Measurements from ENCODE around the gene OBP2B.

OBP2B gene

GRCh38 chr9:133165452-133165730 is 43.7 kb downstream of the OBP2B start:
- no peak for TF ChIP-seq CTCF (IDR thresholded peaks at IDR 0.05; ENCODE audit: insufficient read depth, low read depth, low read length, missing control alignments)
- H3K4me3 ChIP-seq (ENCODE audit: low read depth, low read length), result no peak overlapping the region
- no peak for DNase-seq (ENCODE audit: low read depth)

- TF ChIP-seq CTCF (IDR thresholded peaks at IDR 0.05; ENCODE audit: insufficient read depth, low read depth, low read length, missing control alignments), result no peak
- DNase-seq (ENCODE audit: low read depth), result no peak
- H3K4me3 ChIP-seq (ENCODE audit: low read depth, low read length), result no peak overlapping the region; the same call in 1 of the 2 replicates
Measured at GRCh38 chr9:133164191-133164590, 44.9 kb downstream of the OBP2B start.

- no peak for TF ChIP-seq CTCF (IDR thresholded peaks at IDR 0.05; ENCODE audit: insufficient read depth, low read depth, low read length, missing control alignments)
- no peak for DNase-seq (ENCODE audit: low read depth)
- peak within 1 kb of the TSS; percentile 39 for H3K4me3 ChIP-seq (ENCODE audit: low read depth, low read length)
Measured at GRCh38 chr9:133163504-133164172, 45.4 kb downstream of the OBP2B start, which contains the start of gene GBGT1. GBGT1 (minus strand) TSS chr9:133163914; CDS start chr9:133162412, 1,502 bp downstream.

GRCh38 chr9:133162861-133163503 is 46.1 kb downstream of the OBP2B start:
- peak overlapping the region; percentile 39 for H3K4me3 ChIP-seq (ENCODE audit: low read depth, low read length)
- no peak for TF ChIP-seq CTCF (IDR thresholded peaks at IDR 0.05; ENCODE audit: insufficient read depth, low read depth, low read length, missing control alignments)
- DNase-seq (ENCODE audit: low read depth), result no peak

- no peak for TF ChIP-seq CTCF (IDR thresholded peaks at IDR 0.05; ENCODE audit: insufficient read depth, low read depth, low read length, missing control alignments)
- no peak overlapping the region for H3K4me3 ChIP-seq (ENCODE audit: low read depth, low read length)
- DNase-seq (ENCODE audit: low read depth), result no peak
Measured at GRCh38 chr9:133161547-133161950, 47.5 kb downstream of the OBP2B start.

GRCh38 chr9:133160742-133161546 is 48.1 kb downstream of the OBP2B start:
- peak; percentile 60 for DNase-seq (ENCODE audit: low read depth)
- H3K4me3 ChIP-seq (ENCODE audit: low read depth, low read length), result no peak overlapping the region
- peak; percentile 83 for TF ChIP-seq CTCF (IDR thresholded peaks at IDR 0.05; ENCODE audit: insufficient read depth, low read depth, low read length, missing control alignments)
